GM20431 (cell line): Measurements from ENCODE around the gene STX10.

Experiments used
- in situ Hi-C: fragments of 300-500 bp; cut with MseI, MboI; formaldehyde crosslinking; loops from one replicate; pipeline ENCODE4 v1.15.0; 2020; ENCODE audit warnings: low sequenced_read_pairs; ENCODE audit not compliant: unreplicated experiment

STX10 gene

GRCh38 chr19:13165162-13165997, 15.2 kb upstream of the STX10 start:
- in situ Hi-C loops: no loop called here

DNA sequence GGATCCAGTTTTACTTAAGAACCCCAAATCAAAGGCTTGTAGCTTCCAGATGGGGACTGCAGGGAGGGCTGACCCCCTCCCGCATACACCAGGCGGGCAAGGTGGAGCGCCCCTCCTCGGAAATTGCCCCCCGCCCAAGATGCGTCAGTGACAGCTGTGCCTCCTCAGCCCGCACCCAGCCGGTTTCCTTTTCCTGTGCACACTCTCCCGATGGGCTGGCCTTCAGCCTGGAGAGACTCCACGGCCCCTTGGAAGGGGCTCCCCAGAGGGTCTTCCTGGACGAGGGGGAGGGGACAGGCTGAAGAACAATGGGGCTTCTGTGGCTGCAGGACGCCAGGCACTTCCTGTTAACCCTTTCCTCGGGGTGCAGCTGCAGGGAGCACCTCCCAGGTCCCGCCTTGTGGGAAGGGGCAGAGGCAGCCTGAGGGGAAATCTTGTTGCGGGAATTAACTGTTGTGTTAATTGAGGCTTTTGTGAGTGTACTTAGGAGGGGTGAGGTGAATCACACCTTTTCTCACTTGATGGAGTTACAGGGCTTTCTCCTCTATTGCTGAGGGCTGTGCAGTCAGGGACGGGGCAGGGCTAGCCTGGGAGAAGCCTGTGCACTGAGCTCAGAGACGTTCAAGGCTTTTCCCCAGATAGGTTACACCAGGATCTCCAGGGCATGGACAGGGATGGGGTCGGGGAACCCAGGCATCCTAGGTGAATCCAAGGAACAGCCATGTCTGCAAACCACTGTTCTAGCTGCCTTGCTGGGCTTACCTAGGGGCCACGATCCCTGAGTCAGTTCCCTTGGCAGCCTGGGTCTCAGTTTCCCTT, 14.4 kb upstream of the STX10 start:
- in situ Hi-C loops: no loop called here

DNA sequence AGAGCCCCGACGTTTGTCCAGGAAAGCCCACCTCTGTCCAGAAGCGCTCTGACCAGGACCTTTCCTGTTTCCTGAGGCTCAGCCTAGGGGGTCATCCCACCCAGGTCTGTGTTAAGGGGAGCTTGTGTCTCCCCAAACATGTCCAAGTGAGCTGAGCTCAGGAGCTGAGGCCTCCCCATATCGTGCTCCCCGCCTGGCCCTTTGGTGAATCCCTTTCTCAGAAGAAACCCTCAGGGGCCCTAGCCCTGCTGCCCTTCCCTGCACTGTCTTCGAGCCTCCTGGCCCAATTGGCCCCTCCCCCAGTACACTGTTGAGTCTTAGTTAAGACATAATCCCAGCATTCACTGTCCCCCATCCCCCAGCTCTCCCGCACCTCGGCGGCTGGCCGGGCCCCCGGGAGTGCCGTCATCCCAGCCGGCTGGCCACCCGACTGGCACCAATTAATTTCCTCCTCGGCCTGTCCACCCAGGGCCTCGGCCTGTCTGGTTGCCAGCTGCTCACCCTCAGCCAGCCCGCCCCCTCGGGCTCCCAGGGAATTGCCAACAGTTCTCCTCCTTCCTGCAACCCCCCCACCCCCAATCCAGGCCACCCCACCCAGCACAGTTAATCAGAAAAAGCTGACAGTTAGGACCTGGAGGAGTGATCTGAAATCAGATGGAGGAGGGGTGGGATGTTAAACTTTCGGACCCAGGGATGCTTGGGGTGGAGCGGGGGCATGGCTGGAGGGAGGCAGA, 13.6 kb upstream of the STX10 start:
- in situ Hi-C loops: no loop called here

- in situ Hi-C loops: no loop called here
Measured at GRCh38 chr19:13162724-13163608, 12.8 kb upstream of the STX10 start.

- in situ Hi-C loops: no loop called here
Measured at GRCh38 chr19:13160557-13160956, 10.4 kb upstream of the STX10 start.

- in situ Hi-C loops: no loop called here
Measured at GRCh38 chr19:13159713-13160112, 9.5 kb upstream of the STX10 start.

DNA sequence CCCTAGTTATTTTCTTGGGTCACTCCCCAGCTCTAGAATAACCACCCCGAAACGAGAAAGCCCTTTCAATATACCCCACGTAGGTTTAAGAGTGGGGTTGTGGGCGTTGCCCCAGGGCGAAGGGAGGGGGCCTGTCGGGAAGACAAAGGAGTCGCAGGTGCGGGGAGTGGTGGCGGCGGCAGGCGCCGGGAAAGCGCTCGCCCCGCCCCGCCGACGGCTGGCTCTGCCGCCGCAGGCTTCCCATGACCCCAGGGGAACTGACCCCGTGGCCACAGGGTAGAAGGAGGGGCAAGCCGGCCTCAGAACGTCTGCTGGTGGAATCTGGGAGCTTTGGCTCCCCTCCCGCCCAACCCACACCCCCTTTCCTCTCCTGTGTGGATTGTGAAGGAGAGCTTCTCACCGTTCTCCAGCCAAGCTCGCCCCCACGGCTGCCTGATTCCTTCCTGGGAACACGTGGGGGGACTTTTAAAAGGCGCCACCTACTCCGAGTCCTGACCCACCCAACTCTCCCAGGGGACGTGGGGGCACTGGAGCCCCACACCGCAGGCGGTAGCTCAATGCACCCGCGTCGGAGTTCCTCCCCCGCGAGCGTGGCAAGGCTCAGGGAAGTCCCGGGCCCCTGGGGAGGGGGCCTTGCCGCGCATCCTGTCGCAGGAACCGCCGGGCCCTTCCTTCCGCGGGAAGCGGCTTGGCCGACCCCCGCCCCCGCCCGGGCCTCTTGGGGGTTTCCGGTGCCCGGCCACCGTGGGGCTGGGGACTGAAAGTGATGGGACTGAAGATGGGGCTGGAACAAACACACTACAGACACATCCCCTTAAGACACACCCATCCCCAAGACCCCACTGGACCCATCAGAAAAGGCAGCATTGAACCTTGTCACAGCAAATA, 5.5 kb upstream of the STX10 start:
- in situ Hi-C loops: no loop called here

DNA sequence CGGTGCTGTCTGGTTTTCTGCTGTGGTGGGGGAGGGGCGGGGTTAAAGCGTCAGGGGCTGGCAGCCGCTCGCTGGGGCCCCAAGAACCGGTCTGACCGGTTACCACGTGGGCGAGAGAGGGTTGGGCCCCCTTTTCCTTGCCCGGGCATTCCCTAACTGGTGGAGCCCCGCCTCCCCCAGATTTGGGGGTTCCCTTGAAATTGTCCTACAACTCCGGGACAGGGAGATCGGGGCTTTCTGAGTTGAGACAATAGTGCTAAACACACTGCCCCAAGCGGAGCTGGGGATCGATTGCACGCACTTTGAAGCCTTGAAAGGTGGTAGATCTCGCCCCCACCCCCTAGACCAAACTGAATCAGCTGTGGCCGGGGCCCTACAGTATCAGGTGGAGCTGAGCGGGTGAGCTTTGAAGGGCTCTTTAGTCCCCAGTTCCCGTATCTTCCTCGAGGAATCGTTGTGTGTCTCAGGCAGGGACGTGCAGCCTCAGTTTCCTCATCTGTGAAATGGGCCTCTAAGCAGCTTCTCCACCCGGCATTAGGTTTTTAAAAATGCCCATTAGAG, 4.8 kb upstream of the STX10 start:
- in situ Hi-C loops: no loop called here

DNA sequence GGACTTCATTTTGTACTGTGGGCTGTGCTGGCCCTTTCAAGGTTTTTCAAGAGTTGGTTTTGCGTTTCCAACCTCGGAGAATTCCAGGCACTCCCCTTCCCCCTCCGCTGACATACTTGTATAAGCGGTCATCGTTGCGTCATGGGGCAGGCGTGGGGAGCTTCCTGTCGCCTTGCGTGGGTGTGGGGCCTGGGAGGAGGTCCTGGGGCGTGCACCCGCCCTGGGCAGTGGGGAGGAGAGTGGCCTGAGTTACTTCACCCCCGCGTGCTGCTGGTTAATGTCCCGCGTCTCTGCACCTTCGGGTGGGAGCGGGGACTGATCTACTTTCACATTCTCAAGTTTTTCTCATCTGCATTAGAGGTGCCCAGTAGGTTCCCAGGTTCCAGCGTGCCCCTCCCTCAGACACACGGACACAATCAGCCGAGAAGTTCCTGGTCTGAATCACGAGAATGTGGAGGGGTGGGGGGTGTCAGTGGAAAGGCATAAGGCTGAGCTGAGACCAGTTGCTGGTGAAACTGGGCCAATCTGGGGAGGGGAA, 4.1 kb upstream of the STX10 start:
- in situ Hi-C loops: no loop called here

GRCh38 chr19:13153569-13154240, 3.5 kb upstream of the STX10 start:
- in situ Hi-C loops: no loop called here

GRCh38 chr19:13152974-13153568, 2.9 kb upstream of the STX10 start:
- in situ Hi-C loops: no loop called here

GRCh38 chr19:13152356-13152973, 2.3 kb upstream of the STX10 start:
- in situ Hi-C loops: no loop called here

DNA sequence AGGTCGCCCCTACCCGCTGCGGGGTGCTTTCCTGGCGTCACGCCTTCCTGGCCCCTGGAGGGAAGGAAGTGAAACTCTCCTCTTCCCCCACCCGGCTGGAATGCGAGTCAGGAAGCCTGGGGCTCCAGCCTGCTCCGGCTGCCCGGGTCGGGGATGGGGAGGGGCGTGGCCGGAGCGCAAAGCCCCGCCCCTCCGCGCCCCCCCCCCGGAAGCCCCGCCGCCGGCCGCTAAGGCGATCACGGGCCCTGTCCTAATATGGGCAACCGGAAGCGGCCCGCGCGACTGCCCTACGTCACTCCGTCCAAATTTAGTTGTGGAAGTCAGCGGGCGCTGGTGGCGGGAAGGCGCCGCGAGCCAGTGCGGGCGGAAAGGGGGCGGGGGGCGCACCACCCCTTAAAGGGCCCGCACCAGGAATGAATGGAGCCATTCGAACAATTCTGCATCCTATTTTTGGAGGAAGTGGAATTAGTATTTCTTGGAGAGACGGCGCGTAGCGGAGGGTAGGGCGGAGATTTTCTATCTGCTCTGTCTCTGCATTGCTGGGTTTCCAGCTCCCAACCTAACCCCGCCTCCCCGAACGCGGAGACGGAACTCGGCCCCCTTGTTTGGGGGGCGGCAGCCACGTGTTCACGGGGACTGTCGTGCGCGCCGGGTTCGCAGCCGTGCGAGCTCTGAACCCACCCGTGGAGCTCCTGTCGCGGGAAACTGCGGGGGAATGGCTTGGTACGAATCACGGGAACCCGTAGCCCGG, 1.6 kb upstream of the STX10 start:
- in situ Hi-C loops: no loop called here

- in situ Hi-C loops: no loop called here
Measured at GRCh38 chr19:13150931-13151604, 893 bp upstream of the STX10 start.

- in situ Hi-C loops: no loop called here
Measured at GRCh38 chr19:13149628-13150186, 468 bp downstream of the STX10 start.
